H1 (cell line): Measurements from ENCODE around the gene PLA2G15. TPM values are rescaled to one million over a fixed set of nuclear protein-coding genes. Genes with fewer than 3 reads are reported as not detected.
A peak's percentile ranks its signal among the peaks of the same experiment; 100 is the strongest.

Experiments used
- CTCF ChIA-PET: fragments of 300-600 bp; sonication (Branson Sonifier 250); formaldehyde crosslinking; loops from one replicate; lab custom pipeline; 2021; ENCODE audit not compliant: partially characterized antibody; lab: Charles Lee
- POLR2A ChIA-PET: fragments of 300-600 bp; sonication (Branson Sonifier 250); formaldehyde crosslinking; loops from one replicate; lab custom pipeline; 2021; ENCODE audit warnings: inconsistent platforms; ENCODE audit not compliant: partially characterized antibody; lab: Charles Lee
- DNase-seq, 2 experiments: peaks; one replicate each; pipeline versions ENCODE4 v3.0.0 to v3.0.0-alpha.2; 2010 to 2022; ENCODE audit warnings: low spot score in 2 of 2, low read depth in 1 of 2, mixed read lengths in 1 of 2
- FAIRE-seq: peaks from 2 replicates; lab custom pipeline; 2011; peaks lifted over from hg19 to GRCh38; lab: Jason Lieb, UNC
- H2AFZ ChIP-seq: 2 replicates; pipeline ENCODE4 v1.8.1; 2012; ENCODE audit warnings: low read length, inconsistent platforms
- H2AK5ac ChIP-seq: 2 replicates; pipeline ENCODE4 v1.6.1; 2013; ENCODE audit warnings: low read depth, low read length
- H2BK120ac ChIP-seq: replicated peaks from 2 replicates; pipeline ENCODE3; 2013; ENCODE audit warnings: low read depth, low read length, inconsistent platforms
- H2BK12ac ChIP-seq: 2 replicates; pipeline ENCODE4 v1.6.1; 2013; ENCODE audit warnings: low read depth, low read length
- H2BK15ac ChIP-seq: 2 replicates; pipeline ENCODE4 v1.6.1; 2013; ENCODE audit warnings: low read length
- H2BK20ac ChIP-seq: 2 replicates; pipeline ENCODE4 v1.6.1; 2013; ENCODE audit warnings: low read length
- H2BK5ac ChIP-seq: 2 replicates; pipeline ENCODE4 v1.6.1; 2013; ENCODE audit warnings: low read depth, low read length
- H3K14ac ChIP-seq: 2 replicates; pipeline ENCODE4 v1.6.1; 2013; ENCODE audit warnings: inconsistent platforms; ENCODE audit not compliant: insufficient read length
- H3K18ac ChIP-seq: 2 replicates; pipeline ENCODE4 v1.6.1; 2013; ENCODE audit warnings: low read length; ENCODE audit errors: extremely low read depth
- H3K23ac ChIP-seq: 2 replicates; pipeline ENCODE4 v1.6.1; 2013; ENCODE audit warnings: inconsistent platforms; ENCODE audit not compliant: insufficient read length
- H3K23me2 ChIP-seq: 2 replicates; pipeline ENCODE4 v1.6.1; 2013; ENCODE audit warnings: low read depth, low read length
- H3K27ac ChIP-seq: 2 replicates; pipeline ENCODE4 v1.6.1; 2011; ENCODE audit warnings: low read depth, low read length, inconsistent platforms
- H3K27me3 ChIP-seq, 4 experiments: replicated peaks in 1 of 4; 1 replicate in 1 of 4; 2 replicates in 3 of 4; pipeline versions ENCODE4 v1.6.1 to v1.8.1; 2011 to 2013; ENCODE audit warnings: low read length in 3 of 4, mild to moderate bottlenecking in 3 of 4, inconsistent platforms in 2 of 4, mixed read lengths in 2 of 4, moderate library complexity in 1 of 4; ENCODE audit not compliant: control insufficient read depth in 3 of 4, insufficient read depth in 3 of 4; ENCODE audit errors: extremely low read depth in 1 of 4
- H3K36me3 ChIP-seq, 4 experiments: 2 replicates each; pipeline versions ENCODE4 v1.6.1 to v1.8.1; 2011 to 2013; ENCODE audit warnings: mild to moderate bottlenecking in 4 of 4, low read length in 3 of 4, moderate library complexity in 2 of 4, control low read depth in 1 of 4, inconsistent platforms in 1 of 4; ENCODE audit not compliant: insufficient read depth in 4 of 4, control insufficient read depth in 2 of 4
- H3K4ac ChIP-seq: replicated peaks from 2 replicates; pipeline ENCODE3; 2013; ENCODE audit warnings: low read length, low read depth, mixed read lengths, inconsistent platforms; ENCODE audit not compliant: insufficient read length
- H3K4me1 ChIP-seq, 4 experiments: replicated peaks in 1 of 4; 1 replicate in 1 of 4; 2 replicates in 3 of 4; pipeline versions ENCODE4 v1.6.1 to v1.8.1; 2011 to 2013; ENCODE audit warnings: low read length in 3 of 4, inconsistent platforms in 2 of 4, mixed read lengths in 1 of 4; ENCODE audit not compliant: insufficient read depth in 4 of 4, control insufficient read depth in 3 of 4
- H3K4me2 ChIP-seq, 2 experiments: 2 replicates each; pipeline versions ENCODE4 v1.6.1 to v1.8.1; 2011 to 2013; ENCODE audit warnings: low read depth in 2 of 2, low read length in 2 of 2, control low read depth in 1 of 2, inconsistent platforms in 1 of 2, mild to moderate bottlenecking in 1 of 2; ENCODE audit not compliant: insufficient read depth in 1 of 2
- H3K4me3 ChIP-seq, 4 experiments: fragments of 200-600, 300-600 bp in 1 of 4; sonication (generic), shearing (Covaris generic), sonication (Bioruptor Twin) in 1 of 4; 2 replicates each; pipeline versions ENCODE4 v1.5.1 to v1.8.1; 2011 to 2016; ENCODE audit warnings: low read length in 4 of 4, low read depth in 3 of 4, control low read depth in 2 of 4, inconsistent platforms in 2 of 4, mild to moderate bottlenecking in 2 of 4, mixed read lengths in 1 of 4, moderate library complexity in 1 of 4; ENCODE audit not compliant: insufficient read depth in 2 of 4; ENCODE audit errors: extremely low read depth in 1 of 4
- H3K56ac ChIP-seq: replicated peaks from 2 replicates; pipeline ENCODE3; 2013; ENCODE audit warnings: low read depth, mild to moderate bottlenecking, mixed read lengths, low read length, inconsistent platforms; ENCODE audit not compliant: insufficient read length
- H3K79me1 ChIP-seq: 2 replicates; pipeline ENCODE4 v1.6.1; 2013; ENCODE audit warnings: low read depth, low read length, control low read depth
- H3K79me2 ChIP-seq, 2 experiments: 2 replicates each; pipeline versions ENCODE4 v1.6.1 to v1.8.1; 2012 to 2013; ENCODE audit warnings: low read length in 2 of 2, mild to moderate bottlenecking in 2 of 2, inconsistent platforms in 1 of 2; ENCODE audit not compliant: insufficient read depth in 2 of 2, control insufficient read depth in 1 of 2
- H3K9ac ChIP-seq, 4 experiments: replicated peaks in 1 of 4; 1 replicate in 1 of 4; 2 replicates in 3 of 4; pipeline versions ENCODE4 v1.6.1 to v1.8.1; 2011 to 2013; ENCODE audit warnings: low read depth in 3 of 4, low read length in 3 of 4, control low read depth in 2 of 4, mild to moderate bottlenecking in 2 of 4, moderate library complexity in 2 of 4, inconsistent platforms in 1 of 4; ENCODE audit errors: extremely low read depth in 1 of 4
- H3K9me3 ChIP-seq, 2 experiments: 2 replicates each; pipeline versions ENCODE4 v1.6.1 to v1.8.1; 2012 to 2013; ENCODE audit warnings: mild to moderate bottlenecking in 2 of 2, moderate library complexity in 2 of 2, control low read depth in 1 of 2, inconsistent platforms in 1 of 2, low read depth in 1 of 2, low read length in 1 of 2, mixed read lengths in 1 of 2; ENCODE audit not compliant: insufficient read depth in 2 of 2
- H4K20me1 ChIP-seq, 2 experiments: replicated peaks in 1 of 2; 2 replicates each; pipeline versions ENCODE3 to v1.8.1; 2011 to 2013; ENCODE audit warnings: inconsistent platforms in 2 of 2, low read length in 2 of 2, mild to moderate bottlenecking in 1 of 2; ENCODE audit not compliant: insufficient read depth in 2 of 2, control insufficient read depth in 1 of 2
- H4K5ac ChIP-seq: 2 replicates; pipeline ENCODE4 v1.6.1; 2013; ENCODE audit warnings: low read length, low read depth, mixed read lengths, inconsistent platforms; ENCODE audit not compliant: insufficient read length
- H4K8ac ChIP-seq: 2 replicates; pipeline ENCODE4 v1.8.0; 2013; ENCODE audit warnings: mild to moderate bottlenecking, moderate library complexity, low read length, inconsistent platforms; ENCODE audit not compliant: insufficient read depth; ENCODE audit errors: extremely low read depth
- H4K91ac ChIP-seq: replicated peaks from 2 replicates; pipeline ENCODE3; 2013; ENCODE audit warnings: low read length, mixed read lengths, inconsistent platforms; ENCODE audit not compliant: insufficient read length
- ASH2L ChIP-seq: fragments of 200-600, 300-600 bp; sonication (generic); IDR thresholded peaks from one replicate; pipeline ENCODE4 v1.7.1; 2017; ENCODE audit warnings: low read length
- ATF2 ChIP-seq: IDR thresholded peaks from 2 replicates; pipeline ENCODE4 v1.6.1; 2012; ENCODE audit warnings: low read length, inconsistent platforms
- BCL11A ChIP-seq, 2 experiments: IDR thresholded peaks; one replicate each; pipeline ENCODE4 v1.6.1; 2011; ENCODE audit warnings: low read depth in 2 of 2, low read length in 2 of 2, mild to moderate bottlenecking in 2 of 2
- CREB1 ChIP-seq: IDR thresholded peaks from 2 replicates; pipeline ENCODE4 v1.6.1; 2012; ENCODE audit warnings: inconsistent platforms
- EGR1 ChIP-seq: IDR thresholded peaks from 2 replicates; pipeline ENCODE4 v1.6.1; 2011; ENCODE audit warnings: low read depth, low read length, borderline replicate concordance
- JUN ChIP-seq: IDR thresholded peaks from 2 replicates; pipeline ENCODE4 v1.6.1; 2011; ENCODE audit warnings: low read depth, mild to moderate bottlenecking, improper control_type of control experiment, low read length
- KDM1A ChIP-seq: fragments of 200-600, 300-600 bp; sonication (generic); IDR thresholded peaks from 2 replicates; pipeline ENCODE4 v1.7.1; 2016; ENCODE audit warnings: mild to moderate bottlenecking, low read length, borderline replicate concordance
- MAFK ChIP-seq: IDR thresholded peaks from 2 replicates; pipeline ENCODE4 v1.6.1; 2012; ENCODE audit warnings: low read depth, mild to moderate bottlenecking, improper control_type of control experiment, low read length
- SIN3A ChIP-seq, 2 experiments: IDR thresholded peaks in 1 of 2; conservative IDR thresholded peaks in 1 of 2; 2 replicates each; pipeline ENCODE4 v1.6.1; 2011 to 2012; ENCODE audit warnings: low read length in 2 of 2, improper control_type of control experiment in 1 of 2, low read depth in 1 of 2, mild to moderate bottlenecking in 1 of 2
- SRF ChIP-seq: IDR thresholded peaks from 2 replicates; pipeline ENCODE4 v1.6.1; 2011; ENCODE audit warnings: mild to moderate bottlenecking, low read depth, low read length, moderate library complexity
- WGBS, 2 experiments: shearing (Covaris generic) in 1 of 2; methylation state at CpG; one replicate each; pipeline versions ENCODE4 v1.1.6 to v1.1.7; 2013 to 2015; ENCODE audit warnings: low lambda C conversion rate in 2 of 2, mixed read lengths in 2 of 2, inconsistent platforms in 1 of 2, low coverage in 1 of 2, missing lambda C conversion rate in 1 of 2; ENCODE audit not compliant: insufficient replicate concordance in 2 of 2, insufficient coverage in 1 of 2, insufficient read length in 1 of 2; ENCODE audit errors: extremely low coverage in 1 of 2, missing lambda C conversion rate in 1 of 2; 5-methylcytosine and 5-hydroxymethylcytosine counted together
- polyA plus RNA-seq, 7 experiments: library from polyadenylated mRNA; depleted of rRNA in 3 of 7; stranded (reverse) in 5 of 7; unstranded in 2 of 7; fragments of >200 nt in 5 of 7; fragments of 200-250 nt in 2 of 7; gene quantifications; 1 replicate in 5 of 7; 2 replicates in 1 of 7; 4 replicates in 1 of 7; pipeline versions ENCODE4 v1.2.1 to v1.2.3, GENCODE V29; 2011 to 2013; ENCODE audit warnings: missing spikeins in 2 of 7, mixed read lengths in 2 of 7
- total RNA-seq: library from RNA; stranded (reverse); fragmentation: NEBNext Ultra II Directional; extraction: Animal tissue kit (Norgen Biotek cat#: 25700); gene quantifications from 2 replicates; pipeline ENCODE4 v1.2.1, GENCODE V29; 2021

The PLA2G15 gene
- total and polyA plus RNA-seq, 2 of the 8 experiments (the other 6 are each of a cell fraction or from before 2014, with no cell fraction given): 11.2 to 12.0 TPM

- Histone ChIP-seq H3K27me3 (peaks cover 0 to 8% (median 5%) of the 10 kb centered on the region in 4 experiments; a peak in 5 of 7 replicates), H2BK120ac (no peak overlapping the region), H2BK12ac (no peak overlapping the region; the same call in 1 of the 2 replicates), H3K27ac (no peak overlapping the region), H4K91ac (no peak overlapping the region), H4K20me1 (peaks cover 0 to 1% of the 10 kb centered on the region in 2 experiments), H3K4me1 (peaks cover 0 to 8% (median 4%) of the 10 kb centered on the region in 4 experiments; a peak in 6 of 7 replicates), H3K9me3 (no peaks in the 10 kb centered on the region), H3K79me1 (peaks cover 2% of the 10 kb centered on the region; the same call in 1 of the 2 replicates), H2BK15ac (no peak overlapping the region), H3K79me2 (no peaks in the 10 kb centered on the region), H3K18ac (no peak overlapping the region), H3K23ac (no peak overlapping the region), H2BK20ac (no peak overlapping the region), H3K14ac (no peak overlapping the region), H3K56ac (no peak overlapping the region), H4K5ac (no peak overlapping the region), H3K4me2 (peak overlapping the region; percentile 92 to 97), H3K4ac (no peak overlapping the region), H3K4me3 (peak overlapping the region; percentile 86 to 94 (median 90)), H4K8ac (no peak overlapping the region), H2AFZ (no peak overlapping the region), H3K23me2 (peaks cover 13% of the 10 kb centered on the region; the same call in 1 of the 2 replicates), H3K36me3 (no peaks in the 10 kb centered on the region), H3K9ac (peak overlapping the region in 1 of 4 experiments; percentile 29; a peak in 2 of 7 replicates), H2BK5ac (no peak overlapping the region), H2AK5ac (no peak overlapping the region)
- DNase-seq (no peak), FAIRE-seq (no peak)
- ChIA-PET POLR2A (interaction anchor here (1.0 to 3.6 kb wide), 5 partner anchors 9 to 66 kb away, joined by 3 to 21 read pairs (median 3); partner anchors contain the start of genes ESRP2, PRMT7 and SLC7A6OS), CTCF (interaction anchor here (1.0 to 7.6 kb wide), 12 partner anchors 10 to 428 kb away, joined by 3 to 80 read pairs (median 4); partner anchors contain the start of gene SLC7A6)
- WGBS, 2 experiments: 10% methylated on average over 18 of the region's 20 CpGs; no CpG with 5 or more reads in 1 of the 2 experiments
- TF ChIP-seq CREB1 (no peak), JUN (no peak), MAFK (no peak), ASH2L (no peak), SIN3A (conservative IDR thresholded peaks at IDR 0.05 in 1 of 2, IDR thresholded peaks at IDR 0.05 in 1 of 2; ENCODE audit: low read depth in 1 of 2, low read length in 2 of 2) (no peak), ATF2 (no peak), EGR1 (no peak), BCL11A (IDR thresholded peaks at IDR 0.05; ENCODE audit: low read depth in 2 of 2, low read length in 2 of 2) (no peak), SRF (no peak), KDM1A (no peak)
Observed at GRCh38 chr16:68244481-68244902, 681 bp upstream of the PLA2G15 start.
